GM12891 (cell line): Measurements from ENCODE around the gene TECTB.

Experiments used
- DNase-seq: peaks from one replicate; pipeline ENCODE4 v3.0.0; 2011; ENCODE audit warnings: low spot score; ENCODE audit not compliant: insufficient read length
- FAIRE-seq: peaks from 2 replicates; lab custom pipeline; 2011; peaks lifted over from hg19 to GRCh38; lab: Jason Lieb, UNC
- PAX5 ChIP-seq: IDR thresholded peaks from 2 replicates; pipeline ENCODE4 v1.6.1; 2011; ENCODE audit warnings: low read length, moderate library complexity, mild to moderate bottlenecking; ENCODE audit not compliant: insufficient read depth, severe bottlenecking
- POLR2A ChIP-seq: IDR thresholded peaks from 2 replicates; pipeline ENCODE4 v1.6.1; 2011; ENCODE audit warnings: low read depth, low read length, control low read depth
- POLR2AphosphoS5 ChIP-seq: IDR thresholded peaks from 2 replicates; pipeline ENCODE4 v1.6.1; 2011; ENCODE audit warnings: low read depth, low read length, control low read depth
- POU2F2 ChIP-seq: IDR thresholded peaks from 2 replicates; pipeline ENCODE4 v1.6.1; 2011; ENCODE audit warnings: low read depth, mild to moderate bottlenecking, control low read depth, low read length, moderate library complexity
- SPI1 ChIP-seq: IDR thresholded peaks from 2 replicates; pipeline ENCODE4 v1.6.1; 2011; ENCODE audit warnings: low read depth, low read length, control low read depth
- TAF1 ChIP-seq: IDR thresholded peaks from 2 replicates; pipeline ENCODE4 v1.6.1; 2011; ENCODE audit warnings: low read depth, low read length, control low read depth

The TECTB gene

DNA sequence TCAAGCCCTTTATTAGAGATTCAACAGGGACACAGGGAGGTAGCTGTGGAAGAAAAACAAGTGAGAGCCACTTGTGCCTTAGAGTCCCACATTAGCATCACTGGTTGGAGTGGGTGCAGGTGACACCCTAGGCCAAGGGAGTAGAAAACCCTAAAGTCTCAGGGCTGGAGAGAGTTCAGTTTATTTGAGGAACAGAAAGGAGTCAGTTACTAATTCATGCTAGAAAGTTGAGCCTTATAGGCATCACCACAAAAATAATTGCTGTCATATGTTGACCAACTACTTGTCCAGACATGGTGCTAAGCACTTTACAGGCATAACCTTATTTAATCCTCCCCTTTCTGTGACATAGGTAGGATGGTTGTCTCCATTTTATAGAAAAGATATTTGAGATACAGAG, 69.8 kb downstream of the TECTB start:
- TF ChIP-seq POU2F2 (no peak), POLR2AphosphoS5 (no peak), SPI1 (no peak), PAX5 (no peak), TAF1 (no peak), POLR2A (no peak)
- FAIRE-seq (no peak), DNase-seq (no peak)
